Stimulated activated CD4-positive, alpha-beta T cell treated with anti-CD3 and anti-CD28 coated beads, Interleukin-2, amount 100 ng/mL, for 4 hours (primary cell): ENCODE results near the gene COBLL1.
"Not testable (repeated sequence)": the region's sequence is repeated elsewhere in the genome, so short reads cannot be mapped to it uniquely, and the experiment has no call there.

Experiments used
- DNase-seq: peaks from one replicate; pipeline ENCODE4 v3.0.0-alpha.2; 2020; ENCODE audit warnings: low read depth

The COBLL1 gene

DNA sequence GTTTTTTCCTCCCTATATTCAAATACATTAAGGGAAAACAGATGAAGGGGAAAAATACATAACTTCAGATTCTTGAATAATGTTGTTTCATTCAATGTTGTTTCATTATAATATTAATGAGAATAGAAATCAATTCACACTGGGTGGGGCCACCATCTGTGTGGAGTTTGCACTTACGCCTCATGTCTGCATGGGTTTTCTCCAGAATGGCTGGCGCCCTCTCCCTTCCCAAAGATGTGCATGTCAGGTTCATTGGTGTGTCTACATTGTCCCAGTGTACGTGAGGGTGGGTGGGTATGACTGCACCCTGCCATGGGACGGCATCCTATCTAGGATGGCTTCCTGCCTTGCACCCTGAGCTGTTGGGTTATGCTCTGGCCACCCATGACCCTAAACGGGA is 51.7 kb downstream of the COBLL1 start:
- DNase-seq = no peak

DNA sequence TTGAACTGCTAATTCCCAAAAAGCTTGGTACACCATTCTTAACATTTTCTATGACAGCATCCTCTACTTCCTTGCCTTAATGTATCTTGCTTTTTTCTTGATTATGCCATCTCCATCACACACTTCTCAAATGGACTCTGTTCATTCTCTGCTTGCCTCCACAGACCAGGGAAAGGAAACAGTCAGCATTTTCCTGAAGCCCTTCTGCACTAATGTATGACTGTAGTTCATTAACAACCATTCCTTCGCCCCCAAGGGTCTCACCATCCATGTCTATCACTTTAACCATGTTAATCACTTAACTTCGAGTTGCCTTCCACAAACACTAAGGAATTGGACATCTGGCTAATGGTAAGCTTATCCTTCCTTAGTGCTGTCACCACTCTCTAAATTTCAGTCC is 54.8 kb downstream of the COBLL1 start:
- no peak for DNase-seq

DNA sequence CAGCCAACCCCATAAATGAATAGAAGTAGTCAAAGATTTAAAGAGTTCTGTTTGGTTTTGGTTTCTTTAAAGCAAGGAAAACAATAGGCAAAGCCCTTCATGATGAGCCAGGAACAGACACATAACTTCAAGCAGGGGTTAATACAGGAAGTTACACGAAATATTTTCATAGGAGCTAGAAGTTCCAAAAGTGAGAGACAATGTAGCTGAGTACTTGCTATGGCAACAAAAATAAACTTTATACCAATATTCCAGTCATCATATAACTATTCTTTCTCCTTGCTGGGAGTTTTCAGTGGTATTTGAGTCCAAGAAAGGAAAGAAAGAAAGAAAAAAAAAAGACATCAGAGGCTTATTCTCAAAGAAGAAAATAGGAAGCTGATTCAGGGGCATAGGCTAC is 56.2 kb downstream of the COBLL1 start:
- DNase-seq = no peak

DNA sequence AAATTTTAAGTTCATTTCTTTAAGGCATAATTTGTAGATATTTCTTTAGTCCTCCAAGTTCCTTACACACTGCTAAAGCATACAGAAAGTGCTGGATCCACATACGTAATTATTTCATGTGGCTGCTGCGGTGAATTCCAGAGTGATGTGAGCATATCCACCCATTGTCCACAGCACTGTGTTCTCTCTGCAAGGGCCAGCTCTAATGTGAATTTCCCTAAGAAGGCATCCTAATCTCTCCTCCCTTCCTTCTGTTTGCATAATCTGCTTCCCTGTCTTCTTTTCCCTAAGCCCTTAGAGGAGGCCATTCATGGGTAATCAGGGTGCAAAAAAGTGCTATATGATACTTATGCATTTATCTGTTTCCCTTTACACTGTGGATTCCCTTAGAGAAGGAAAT is 57.2 kb downstream of the COBLL1 start:
- DNase-seq = no peak

DNA sequence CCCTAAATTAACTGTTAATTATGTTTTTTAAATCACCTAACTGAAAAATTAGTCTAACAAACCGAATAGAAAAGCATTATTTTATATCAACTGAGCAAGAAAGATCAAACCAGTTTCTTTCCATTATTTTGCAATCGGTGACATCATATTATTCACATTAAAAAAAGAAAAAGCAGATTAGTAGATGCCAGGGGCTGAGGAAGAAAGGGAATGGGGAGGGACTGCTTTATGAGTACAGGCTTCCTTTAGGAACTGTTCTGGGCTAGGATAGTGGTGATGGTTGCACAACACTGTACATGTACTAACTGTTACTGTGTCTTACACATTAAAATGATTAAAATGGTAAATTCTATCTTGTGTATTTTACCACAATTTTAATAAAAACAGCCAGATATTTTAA is 59.3 kb downstream of the COBLL1 start:
- DNase-seq = no peak

DNA sequence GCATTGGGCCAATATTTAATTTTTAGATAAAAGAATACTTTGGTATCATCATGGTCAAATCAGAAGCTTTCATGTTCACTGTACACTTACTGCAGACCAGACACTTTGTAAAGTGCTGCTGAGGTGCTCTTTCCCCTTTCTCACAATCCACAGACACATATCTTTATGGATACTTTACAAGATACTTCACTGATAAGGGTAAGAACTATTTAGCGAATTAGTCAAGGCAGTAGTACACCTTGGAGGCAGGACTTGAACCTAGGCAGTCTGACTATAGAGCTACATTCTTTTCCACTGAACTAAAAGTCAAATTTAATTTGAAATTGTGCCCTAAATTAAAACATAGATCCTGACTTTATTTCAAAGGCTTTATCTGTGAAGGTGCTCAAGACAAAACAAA is 60.2 kb downstream of the COBLL1 start:
- DNase-seq = no peak

DNA sequence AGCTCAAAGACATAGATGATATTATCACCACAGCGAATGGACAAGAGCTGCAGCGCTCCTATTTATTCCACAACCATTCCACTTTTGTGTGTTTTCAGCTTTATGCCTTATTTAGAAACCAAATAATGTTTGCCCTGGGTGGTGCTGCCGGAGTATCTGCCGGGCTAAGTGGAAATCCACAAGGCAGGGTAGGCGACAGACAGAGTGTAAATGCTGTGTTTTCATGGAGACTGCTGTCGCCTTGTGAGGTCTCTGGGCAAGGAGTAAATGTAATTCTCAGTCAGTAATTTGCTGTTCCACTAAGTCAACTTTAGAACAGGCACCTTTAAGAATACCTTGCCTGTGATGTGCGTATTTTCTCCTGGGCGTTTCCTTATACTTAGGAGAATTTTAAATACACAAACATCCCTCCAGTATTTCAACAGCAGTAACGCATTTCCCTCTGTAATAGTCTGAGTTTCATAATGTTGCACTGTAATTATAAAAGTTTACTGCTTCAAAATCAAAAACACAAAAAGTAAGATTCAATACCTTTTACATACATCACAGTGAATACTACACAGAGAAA is 60.9 kb downstream of the COBLL1 start:
- DNase-seq = no peak

DNA sequence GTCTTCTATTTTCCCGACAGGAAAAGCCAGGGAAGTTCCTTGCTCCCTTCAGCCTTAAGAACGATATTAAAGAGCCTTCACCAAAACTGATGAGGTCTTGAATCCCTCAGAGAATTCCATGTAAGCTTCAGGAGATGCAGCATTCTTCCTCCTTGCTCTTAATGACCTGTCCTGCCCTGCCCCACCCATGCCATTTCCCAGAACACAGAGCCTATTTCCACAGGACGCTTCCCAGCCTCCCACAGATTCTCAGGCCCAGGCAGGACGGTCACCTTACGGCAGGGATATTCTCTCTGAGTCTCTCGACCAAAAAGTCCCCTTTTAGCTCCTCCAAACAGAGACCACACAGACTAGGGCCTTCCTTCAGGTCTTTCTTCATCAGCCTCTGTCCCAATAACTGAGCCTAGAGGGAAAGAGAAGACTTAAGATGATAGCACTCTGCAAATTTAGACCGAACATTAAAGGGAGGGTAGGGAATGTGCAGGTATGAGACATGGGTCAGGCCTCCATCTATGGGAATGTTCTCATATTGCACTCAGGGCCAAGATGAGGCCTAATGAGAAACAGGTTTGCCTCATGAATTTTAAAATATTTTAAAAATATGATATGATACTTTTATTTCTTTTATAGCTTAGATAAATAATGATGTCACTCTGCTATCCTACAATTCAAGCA is 62.1 kb downstream of the COBLL1 start:
- no peak for DNase-seq

DNA sequence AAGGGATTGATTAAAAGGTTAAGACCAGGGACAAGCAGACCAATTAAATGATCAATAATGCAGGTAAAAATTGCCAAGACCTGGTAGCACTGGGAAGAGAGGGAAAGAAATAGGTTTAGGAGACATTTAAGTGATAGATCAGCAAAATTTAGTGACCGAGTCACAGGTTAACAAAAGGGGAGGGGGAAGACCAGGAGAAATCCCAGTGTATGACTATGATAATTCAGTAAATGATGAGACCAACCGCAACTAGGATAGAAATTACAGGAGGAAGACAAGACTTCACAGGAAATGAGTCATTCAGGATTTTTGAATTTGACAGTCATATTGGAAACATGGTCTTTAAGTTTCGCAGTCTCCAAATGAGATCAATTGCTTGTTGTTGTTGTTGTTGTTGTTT is 62.9 kb downstream of the COBLL1 start:
- no peak for DNase-seq

DNA sequence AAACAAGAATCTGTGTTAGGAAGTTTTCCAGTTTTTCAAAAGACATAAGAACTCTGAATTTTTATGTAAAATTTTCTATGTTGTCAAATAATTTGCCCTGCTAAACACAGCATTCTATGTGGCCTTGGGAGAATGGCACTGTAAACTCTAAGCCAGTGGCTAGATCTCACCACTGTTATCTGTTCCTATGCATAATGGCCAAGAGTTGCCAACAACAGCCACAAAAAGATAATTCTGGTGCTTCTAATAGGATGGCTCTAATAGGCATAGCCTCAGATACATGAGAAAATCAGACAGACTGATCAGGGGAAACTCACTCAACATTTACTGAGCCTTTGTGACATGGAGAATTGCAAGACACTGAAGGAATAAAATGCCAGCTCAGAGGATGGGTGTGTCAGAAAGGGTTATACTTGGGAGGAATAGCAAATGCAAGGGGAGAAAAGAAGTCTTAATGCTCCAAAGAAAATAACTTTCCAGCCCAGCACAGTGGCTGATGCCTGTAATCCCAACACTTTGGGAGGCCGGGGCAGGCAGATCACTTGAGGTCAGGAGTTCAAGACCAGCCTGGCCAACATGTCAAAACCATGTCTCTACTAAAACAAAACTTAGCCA is 63.7 kb downstream of the COBLL1 start:
- DNase-seq = no peak

DNA sequence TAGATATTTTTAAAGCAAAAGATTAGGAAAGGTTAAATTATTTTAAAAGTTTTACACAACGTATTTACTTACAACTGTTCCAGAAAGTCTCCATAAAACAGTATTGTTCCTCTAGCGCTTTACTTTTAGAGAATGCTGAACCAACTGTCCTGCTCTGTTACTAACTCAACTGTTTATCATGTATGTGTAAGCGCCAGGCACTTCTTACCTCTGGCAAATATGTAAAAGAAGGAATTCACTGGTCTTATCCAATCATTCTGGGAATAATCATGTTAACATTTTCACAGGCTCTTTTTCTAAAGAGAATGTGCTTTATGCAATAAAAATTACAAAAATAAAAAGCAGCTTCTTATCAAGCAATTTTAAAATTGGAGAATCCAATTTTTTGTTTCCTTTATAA is 68.0 kb downstream of the COBLL1 start:
- no peak for DNase-seq

DNA sequence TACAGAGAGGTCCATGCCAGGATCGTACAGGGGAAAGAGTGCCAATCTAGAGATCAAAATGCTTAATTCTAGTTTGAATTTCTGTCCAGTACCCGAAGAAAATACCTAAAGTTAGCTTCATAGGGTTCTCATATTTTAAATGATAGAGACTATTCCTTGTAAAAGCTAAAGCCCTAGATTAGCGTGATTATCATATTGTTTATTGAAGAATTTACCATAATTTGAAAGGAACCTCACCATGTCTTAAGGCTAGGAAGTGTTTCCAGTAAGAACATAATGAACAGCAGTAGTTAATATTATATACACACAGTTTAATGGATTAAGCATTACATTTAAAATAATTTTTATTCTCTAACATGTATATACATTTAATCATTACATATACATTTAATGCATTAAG is 68.5 kb downstream of the COBLL1 start:
- DNase-seq = no peak

DNA sequence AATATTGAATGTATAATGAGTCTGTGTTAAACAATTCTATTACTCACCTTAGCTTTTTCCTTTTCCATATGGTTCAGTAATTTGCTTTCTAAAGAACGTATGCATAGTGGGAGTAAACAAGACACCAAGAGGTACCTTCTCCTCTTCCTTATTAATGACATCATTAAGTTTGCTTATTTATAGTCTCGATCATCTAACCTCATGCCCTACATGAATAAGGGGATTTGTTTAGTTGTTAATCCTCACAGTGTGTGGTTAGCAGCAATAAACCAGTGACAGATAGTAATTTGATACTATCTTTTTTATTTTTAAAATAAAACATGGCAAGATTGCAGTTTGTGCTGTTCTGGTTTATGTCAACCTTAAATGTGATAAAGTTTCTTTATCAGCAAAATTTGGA is 69.7 kb downstream of the COBLL1 start:
- DNase-seq = no peak

DNA sequence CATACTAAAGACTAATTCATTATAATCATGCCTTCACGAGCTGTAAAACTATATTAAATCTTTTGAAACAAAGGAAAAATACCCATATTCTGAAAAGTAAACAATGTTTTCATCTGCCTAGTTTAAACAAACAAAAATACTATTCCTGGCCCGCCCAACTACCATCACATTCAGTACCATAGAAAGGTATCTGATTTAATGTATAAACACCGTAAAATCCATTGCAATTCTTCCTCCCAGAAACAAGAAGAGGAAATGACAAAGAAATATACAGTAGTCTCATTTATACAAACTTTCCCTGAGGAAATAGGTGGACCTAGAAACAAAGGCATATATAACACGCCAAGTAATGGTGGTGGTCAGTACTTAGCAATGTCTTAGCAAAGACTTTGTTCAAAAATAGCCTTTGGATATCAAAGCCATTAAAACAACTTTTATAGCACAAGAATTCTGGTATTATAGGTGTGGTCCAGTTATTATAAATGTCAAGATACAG is 71.2 kb downstream of the COBLL1 start:
- DNase-seq = no peak

DNA sequence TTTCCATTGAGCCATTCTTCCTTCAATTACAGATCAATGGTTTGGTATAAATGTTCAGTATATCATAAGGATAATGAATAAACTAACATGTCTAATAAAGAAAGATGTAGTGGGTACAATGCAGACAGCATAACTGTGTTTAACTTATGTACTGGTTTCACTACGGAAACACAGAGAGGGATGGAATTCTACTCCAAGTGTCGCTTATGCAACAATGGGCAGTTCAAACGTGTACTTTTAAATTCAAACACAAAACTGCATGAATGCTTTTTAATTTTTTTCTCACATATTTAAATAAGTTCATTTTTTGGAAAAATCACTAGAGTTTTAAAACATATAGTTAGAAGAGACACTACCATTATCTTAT is 74.7 kb downstream of the COBLL1 start:
- no peak for DNase-seq

DNA sequence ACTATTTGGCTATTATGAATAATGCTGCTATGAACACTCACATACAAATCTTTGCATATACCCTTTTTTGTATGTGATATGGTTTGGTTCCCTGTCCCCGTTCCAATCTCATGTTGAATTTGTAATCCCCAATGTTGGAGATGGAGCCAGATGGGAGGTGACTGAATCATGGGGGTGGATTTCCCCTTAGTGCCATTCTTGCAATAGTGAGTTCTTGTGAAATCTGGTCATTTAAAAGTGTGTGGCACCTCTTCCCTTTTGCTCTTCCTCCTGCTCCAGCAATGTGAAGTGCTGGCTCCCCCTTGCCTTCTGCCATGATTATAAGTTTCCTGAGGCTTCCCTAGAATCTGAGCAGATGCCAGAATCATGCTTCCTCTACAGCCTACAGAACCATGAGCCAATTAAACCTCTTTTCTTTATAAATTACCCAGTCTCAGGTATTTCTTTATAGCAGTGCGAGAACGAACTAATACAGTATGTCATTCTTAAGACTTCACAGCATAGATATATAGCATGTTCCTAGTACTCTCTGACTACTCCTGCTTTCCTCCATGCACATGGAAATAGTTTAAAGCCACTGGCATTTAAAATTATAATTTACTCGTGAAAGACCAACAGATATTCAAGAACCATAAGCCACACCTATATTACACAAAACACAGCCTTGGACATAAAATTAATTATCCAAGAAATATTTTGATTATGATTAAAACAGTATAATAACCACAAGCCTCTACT is 75.2 kb downstream of the COBLL1 start:
- DNase-seq = no peak

DNA sequence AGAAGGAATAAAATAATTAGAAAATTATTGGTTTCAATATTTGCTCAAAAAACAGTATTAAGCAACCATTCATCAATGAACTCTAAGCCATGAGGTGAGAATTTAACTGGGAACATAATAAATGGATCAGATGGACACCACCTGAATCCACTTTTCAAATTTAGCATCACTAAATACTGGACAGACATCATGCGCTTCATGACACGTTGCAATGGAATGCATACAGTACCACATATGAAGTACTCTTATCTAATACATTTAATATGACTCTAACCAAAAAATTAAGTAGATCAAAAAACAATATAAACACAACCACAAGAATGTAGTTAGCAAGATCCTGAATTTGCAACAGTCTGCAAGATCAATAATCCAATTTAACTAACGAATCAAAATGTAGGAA is 76.6 kb downstream of the COBLL1 start:
- no peak for DNase-seq

DNA sequence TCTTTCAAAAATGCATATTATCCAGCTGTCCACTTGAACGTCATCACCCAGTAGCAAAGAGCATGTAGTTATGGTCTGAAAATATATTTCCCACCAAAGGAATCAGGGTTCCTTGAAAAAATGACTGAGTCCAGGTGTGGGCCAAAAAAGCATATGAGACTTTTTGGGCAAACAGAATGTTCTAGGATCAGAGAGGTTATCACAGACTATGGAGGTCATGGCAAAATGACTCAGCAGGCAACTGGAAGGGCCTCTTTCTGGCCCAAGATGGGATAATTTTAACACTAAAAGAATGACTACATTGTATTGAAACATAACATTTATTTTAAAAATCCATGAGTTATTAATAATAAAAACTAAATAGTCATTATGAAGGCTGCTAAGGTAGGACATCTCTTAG is 77.1 kb downstream of the COBLL1 start:
- DNase-seq = no peak

DNA sequence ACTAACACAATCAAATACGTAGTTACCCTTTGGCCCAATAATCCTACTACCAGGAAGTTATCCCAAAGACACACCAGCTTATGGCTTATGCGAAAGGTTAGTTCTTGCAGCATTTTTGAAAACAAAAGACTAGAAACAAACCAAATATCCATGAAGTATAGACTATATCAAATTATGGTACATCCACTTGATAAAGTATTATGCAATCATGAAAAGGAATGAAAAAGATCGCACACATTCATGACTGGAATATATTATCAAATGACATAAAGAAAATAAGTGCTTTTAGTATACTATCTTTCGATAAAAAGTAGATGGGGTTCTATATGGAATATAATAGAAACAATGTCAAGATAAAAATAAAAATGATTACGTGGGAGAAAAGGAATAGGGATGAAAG is 78.2 kb downstream of the COBLL1 start:
- no peak for DNase-seq

DNA sequence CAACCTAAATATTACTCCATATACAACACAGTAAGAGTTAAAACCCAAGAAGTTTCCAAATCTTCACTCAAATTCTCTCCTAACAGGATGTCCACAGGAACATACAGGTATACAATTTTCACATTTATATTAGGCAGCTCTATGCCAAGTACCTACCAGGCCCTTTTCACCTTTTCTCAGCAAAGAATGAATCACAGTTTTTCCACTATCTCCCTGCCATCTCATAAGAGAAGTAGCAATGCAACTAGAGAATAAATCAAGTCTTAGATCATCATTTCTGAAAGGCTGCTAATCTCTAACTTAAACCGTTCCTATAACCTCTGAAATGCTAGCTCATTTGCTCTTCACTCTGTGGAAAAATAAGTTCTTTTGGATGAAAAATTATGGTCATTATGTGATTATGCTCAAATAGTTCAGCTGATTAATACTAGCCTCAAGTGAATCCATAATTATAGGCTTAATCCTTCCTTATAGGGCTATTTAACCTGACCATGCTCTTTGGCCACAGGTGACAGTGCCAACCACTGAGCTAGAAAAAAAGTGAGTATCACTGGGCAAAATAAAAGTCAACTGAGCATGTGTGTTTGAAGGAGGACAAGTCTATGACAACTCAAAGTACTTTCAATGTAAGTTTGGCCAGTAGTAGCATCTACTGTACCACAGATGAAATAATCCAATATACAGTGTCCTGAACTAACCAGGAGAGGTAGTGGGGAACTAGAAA is 79.7 kb downstream of the COBLL1 start:
- no peak for DNase-seq

DNA sequence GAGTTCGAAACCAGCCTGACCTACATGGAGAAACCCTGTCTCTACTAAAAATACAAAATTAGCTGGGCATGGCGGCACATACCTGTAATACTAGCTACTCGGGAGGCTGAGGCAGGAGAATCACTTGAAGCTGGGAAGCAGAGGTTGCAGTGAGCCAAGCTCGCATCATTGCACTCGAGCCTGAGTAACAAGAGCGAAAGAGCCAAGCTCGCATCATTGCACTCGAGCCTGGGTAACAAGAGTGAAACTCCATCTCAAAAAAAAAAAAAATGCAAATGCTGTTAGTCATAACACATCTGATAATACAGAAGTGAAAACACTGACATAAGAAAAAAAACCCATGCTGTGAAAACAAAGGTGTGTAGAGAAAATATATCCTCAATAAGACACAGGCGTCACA is 80.4 kb downstream of the COBLL1 start:
- DNase-seq = not testable (repeated sequence)

DNA sequence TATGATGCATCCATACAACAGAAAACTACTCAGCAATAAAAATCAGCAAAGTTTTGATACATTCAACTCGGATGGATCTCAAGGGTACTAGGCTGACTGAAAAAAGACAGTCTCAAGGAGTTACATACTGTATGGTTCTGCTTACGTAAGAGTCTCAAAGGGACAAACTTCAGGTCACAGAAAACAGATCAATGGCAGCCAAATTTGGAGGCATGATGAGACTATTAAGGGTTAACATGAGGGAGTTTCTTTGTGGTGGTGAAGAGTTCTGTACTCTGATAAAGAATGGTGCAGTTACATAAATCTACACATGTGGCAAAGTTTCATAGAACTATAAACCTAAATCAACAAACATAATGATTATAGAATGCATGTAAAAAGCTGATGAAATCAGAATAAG is 81.4 kb downstream of the COBLL1 start:
- no peak for DNase-seq
